Measurements from ENCODE around the gene HSPA12B.

The HSPA12B gene

GRCh38 chr20:3730803-3731672 lies 1.4 kb upstream of the HSPA12B start:
- no peak for DNase-seq

- DNase-seq = no peak
Observed at GRCh38 chr20:3731944-3732326, 550 bp upstream of the HSPA12B start.

GRCh38 chr20:3733119-3733995 lies 872 bp downstream of the HSPA12B start:
- DNase-seq = no peak

GRCh38 chr20:3734111-3734843 lies 1.8 kb downstream of the HSPA12B start:
- DNase-seq = no peak

- no peak for DNase-seq
Observed at GRCh38 chr20:3735768-3736167, 3.3 kb downstream of the HSPA12B start.

GRCh38 chr20:3738111-3739053 lies 5.9 kb downstream of the HSPA12B start:
- no peak for DNase-seq

GRCh38 chr20:3739054-3739925 lies 6.8 kb downstream of the HSPA12B start:
- no peak for DNase-seq

GRCh38 chr20:3739926-3740451 lies 7.5 kb downstream of the HSPA12B start:
- DNase-seq = no peak

- DNase-seq = no peak
Observed at GRCh38 chr20:3740615-3741301, 8.3 kb downstream of the HSPA12B start.

GRCh38 chr20:3741836-3742458 lies 9.5 kb downstream of the HSPA12B start:
- DNase-seq = no peak

- DNase-seq = no peak
Observed at GRCh38 chr20:3743251-3743650, 10.8 kb downstream of the HSPA12B start.

- DNase-seq = no peak
Observed at GRCh38 chr20:3744037-3744436, 11.6 kb downstream of the HSPA12B start.

GRCh38 chr20:3744806-3745685 lies 12.6 kb downstream of the HSPA12B start:
- DNase-seq = no peak

GRCh38 chr20:3745686-3746173 lies 13.2 kb downstream of the HSPA12B start:
- DNase-seq = no peak

GRCh38 chr20:3747471-3747870 lies 15.0 kb downstream of the HSPA12B start:
- no peak for DNase-seq

- no peak for DNase-seq
Observed at GRCh38 chr20:3748073-3748472, 15.6 kb downstream of the HSPA12B start.

GRCh38 chr20:3749087-3749688 lies 16.7 kb downstream of the HSPA12B start:
- DNase-seq = no peak
